ENCODE data around the gene RAB44.
"Not testable (repeated sequence)": the region's sequence is repeated elsewhere in the genome, so short reads cannot be mapped to it uniquely, and the experiment has no call there.

Gene RAB44, protein sequence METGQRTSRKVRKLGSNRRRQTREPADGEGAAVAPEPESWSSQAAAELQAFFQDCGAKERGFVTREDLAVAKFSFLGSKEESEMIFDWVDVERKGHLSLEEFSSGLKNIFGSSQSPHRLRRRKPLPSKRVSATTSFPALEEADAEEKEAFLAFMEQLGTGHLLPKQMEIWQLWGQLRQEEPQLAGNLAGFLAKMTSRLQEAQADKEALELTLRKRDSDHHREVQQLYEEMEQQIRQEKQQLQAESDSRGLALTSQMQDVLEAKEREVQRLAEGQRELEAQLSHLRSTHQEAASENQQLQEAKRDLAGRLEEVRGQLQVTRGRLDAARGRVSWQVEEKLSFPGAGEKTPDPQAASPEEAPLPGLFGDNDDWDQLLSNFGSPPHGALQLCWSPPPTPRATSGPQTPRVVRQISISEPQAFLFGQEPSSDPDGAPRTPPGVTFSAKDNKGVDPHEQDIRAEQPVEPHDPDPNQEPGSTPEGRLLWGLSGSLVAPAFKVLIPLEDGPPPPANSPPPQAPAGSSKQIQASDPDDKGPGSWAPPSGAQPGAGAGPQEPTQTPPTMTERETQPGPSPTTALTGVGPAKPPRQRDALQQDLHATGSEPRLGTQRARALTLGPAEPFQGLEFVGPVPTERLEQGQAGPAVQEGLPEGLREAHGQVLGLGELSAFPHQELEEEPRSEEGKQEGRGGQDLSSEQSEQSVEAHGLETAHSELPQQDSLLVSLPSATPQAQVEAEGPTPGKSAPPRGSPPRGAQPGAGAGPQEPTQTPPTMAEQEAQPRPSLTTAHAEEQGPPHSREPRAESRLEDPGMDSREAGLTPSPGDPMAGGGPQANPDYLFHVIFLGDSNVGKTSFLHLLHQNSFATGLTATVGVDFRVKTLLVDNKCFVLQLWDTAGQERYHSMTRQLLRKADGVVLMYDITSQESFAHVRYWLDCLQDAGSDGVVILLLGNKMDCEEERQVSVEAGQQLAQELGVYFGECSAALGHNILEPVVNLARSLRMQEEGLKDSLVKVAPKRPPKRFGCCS

DNA sequence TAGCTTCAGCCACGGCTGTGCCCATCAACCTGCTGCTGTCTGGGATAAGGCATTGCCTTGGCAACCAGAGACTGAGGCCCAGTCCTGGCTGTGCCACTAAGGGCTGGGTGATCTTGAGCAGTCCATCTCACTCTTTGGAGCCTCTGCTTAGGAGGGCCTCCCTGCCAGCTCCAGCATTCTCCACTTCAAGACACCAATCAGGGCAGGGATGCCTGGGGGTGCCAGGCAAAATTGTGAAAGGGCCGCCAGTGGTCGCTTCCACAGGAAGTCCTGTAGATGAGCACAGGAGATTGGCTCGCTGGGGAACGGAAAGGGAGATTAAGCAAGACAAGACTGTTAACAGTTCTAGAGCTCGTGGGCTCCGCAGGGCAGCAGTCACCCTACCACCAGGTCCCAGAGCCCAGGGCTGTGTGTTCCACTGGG, at the start of gene RAB44:
Gene RAB44, plus strand, starts transcription at position 346 of the 423 bp plus-strand sequence. CDS start 6,410 bp downstream, outside the sequence.
- no peak for DNase-seq
- intact Hi-C loops (cut with DNase I) = no loop called here

DNA sequence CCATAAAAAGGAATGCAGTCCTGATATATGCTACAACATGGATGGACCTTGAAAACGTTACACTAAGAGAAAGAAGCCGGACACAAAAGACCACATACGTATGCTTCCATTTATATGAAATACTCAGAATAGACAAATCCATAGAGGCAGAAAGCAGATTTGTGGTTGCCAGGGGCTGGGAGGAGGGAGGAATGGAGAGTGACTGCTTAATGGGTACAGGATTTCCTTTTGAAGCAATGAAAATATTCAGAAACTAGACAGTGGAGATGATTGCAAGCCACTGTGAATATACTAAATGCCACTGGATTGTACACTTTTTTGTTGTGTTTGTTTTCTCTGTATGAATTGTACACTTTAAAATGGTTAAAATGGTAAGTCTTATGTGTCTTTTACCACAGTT, 48.5 kb upstream of the RAB44 start:
- DNase-seq = no peak
- intact Hi-C loops (cut with DNase I) = no loop called here

DNA sequence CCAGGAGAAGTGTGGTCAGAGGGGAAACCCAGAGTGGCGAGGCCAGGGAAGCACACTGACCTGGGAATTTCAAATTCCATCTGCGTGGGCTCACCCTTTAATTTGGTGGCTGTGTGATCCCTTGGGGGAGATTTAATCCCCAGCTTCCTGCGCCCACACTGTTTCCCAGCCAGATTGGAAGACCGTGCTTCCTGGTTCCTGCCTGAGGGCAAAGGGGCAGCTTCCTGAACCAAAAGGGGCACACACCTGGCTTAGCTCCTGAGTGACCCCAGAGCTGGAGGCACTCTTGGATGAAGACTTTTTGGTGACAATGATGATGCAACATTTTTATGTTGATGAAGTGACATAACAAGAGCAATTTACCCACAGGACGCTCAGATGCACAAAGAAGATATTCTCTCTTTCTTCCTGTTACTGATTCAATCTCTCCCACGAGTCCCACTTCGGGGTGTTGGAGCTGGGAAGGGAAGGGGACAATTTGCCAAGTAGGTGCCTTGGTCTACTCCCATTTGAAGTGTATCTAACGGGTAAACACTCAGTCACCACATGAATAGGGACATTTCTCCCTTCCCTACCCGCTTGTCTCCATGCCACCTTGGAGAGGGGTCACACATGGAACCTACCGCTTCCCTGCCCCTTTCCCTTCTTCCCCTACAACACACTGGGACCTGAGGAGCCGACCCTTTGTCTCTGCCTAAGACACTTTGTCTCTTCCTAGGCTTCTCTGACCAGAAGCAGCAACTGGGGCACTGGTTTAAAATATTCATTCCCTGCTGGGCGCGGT, 47.7 kb upstream of the RAB44 start:
- intact Hi-C loops (cut with DNase I) = no loop called here
- DNase-seq = peak in 1 of 10 donors; percentile 26

DNA sequence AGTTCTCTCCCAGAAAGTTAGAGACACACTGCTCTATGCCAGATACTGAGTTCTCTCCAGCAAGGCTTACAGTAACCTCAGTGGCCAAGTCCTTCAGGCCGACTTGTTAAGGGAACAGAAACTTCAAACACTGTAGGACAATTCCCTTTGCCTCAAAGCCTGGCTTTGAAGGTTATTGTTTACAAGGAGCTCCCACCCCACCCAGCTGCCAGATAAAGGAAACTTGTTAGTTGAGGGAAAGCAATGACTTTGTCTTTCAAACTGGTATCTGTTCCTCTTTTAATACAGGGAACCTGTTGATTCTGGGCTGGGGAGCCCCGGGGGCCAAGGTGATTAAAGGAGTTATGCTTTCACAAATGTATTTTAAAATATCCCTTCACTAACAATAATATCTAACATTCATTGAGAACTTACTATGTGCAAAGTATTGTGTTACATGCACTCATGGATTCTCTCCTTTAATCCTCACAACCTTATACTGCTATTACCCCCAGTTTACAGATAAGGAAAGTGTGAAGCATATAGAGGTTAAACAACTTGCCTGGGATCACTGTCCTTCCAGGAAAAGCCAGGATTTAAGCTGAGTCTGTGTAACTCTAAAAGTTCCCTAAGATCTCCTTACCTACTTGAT, 46.7 kb upstream of the RAB44 start:
- intact Hi-C loops (cut with DNase I) = no loop called here
- DNase-seq = peak in 1 of 10 donors; percentile 9

DNA sequence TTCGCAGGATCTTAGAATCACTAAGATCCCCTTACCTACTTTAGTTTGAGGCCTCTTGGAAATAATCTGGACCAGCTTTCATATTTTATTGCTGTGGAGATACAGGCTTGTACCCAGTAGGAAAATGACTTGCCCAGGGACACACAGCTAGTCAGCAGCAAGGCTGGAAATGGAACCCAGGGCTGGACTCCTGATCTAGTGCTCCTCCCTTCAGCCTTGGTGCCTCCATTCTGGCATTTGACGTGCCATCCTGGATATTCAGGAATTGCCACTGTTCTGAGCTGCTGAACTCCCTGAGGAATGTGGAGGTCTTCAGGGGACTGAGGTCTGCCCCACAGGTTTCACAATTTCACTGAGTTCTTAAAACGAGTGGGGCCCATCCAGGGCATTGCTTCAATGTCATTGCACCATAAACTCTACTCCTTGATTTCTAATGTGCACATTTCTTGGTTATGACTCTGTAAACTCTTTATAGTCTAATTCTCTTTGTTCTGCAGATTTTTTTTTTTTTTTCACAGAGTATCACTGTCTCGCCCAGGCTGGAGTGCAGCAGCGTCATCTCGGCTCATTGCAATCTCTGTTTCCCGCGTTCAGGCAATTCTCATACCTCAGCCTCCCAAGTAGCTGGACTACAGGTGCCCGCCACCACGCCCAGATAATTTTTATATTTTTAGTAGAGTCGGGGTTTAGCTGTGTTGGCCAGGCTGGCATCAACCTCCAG, 45.8 kb upstream of the RAB44 start:
- DNase-seq = peak in 1 of 10 donors; percentile 24
- intact Hi-C loops (cut with DNase I) = no loop called here

DNA sequence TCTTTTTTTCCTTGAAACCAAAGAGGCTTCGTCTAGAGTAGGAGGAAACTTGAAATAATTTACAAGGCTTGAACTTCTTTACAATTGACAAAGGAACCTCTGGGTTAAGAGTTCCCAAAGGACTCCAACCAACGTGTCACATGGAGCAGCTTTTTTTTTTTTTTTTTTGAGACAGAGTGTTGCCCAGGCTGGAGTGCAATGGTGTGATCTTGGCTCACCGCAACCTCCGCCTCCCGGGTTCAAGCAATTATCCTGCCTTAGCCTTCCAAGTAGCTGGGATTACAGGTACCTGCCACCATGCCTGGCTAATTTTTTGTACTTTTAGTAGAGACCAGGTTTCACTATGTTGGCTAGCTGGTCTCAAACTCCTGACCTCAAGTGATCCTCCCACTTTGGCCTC, 43.2 kb upstream of the RAB44 start:
- intact Hi-C loops (cut with DNase I); DNase-seq: not testable (repeated sequence)

DNA sequence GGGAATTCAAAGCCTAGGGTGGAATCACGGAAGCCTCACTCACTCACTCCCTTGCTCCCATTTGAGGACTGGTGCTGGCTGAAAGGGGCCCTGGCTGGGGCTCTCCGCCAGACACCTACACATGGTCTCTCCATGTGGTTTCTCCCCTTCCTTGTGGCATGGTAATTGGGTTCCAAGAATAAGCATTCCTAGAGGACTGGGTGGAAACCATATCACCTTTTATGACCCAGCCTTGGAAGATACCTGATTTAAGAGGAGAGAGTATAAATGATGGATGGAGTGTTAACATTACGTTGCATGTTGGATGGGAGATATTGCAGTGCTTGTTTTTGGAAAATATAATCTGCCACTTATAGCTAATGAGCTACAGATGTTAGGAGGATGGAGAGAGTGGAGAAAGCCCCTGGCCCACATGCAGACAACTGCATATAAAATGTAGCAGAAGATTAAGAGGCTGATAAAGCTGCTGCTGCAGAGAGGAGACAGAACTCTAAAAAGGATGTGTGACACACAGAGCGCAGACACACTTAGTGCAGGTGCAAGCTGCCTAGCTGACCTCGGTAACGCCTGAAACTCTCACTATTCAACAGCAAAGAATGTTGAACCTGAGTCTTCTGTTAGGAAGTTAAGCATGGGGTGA, 42.4 kb upstream of the RAB44 start:
- intact Hi-C loops (cut with DNase I) = no loop called here
- DNase-seq = no peak

DNA sequence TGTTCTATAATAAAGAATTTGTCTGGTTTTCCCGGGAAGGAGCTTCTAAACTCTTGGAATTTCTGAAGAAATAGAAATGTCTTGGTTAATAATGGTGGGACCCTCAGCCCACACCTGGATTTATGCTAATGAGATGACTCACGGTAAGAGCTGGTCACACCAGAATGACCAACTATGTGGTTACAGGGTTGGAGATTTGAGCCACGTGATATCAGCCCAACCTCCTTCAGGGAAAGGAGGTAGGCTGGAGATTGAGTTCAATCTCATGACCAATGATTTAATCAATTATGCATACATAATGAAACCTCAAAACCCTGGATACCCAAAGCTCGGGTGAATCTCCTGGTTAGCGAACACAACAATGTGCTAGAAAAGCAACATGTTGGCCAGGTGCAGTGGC, 41.2 kb upstream of the RAB44 start:
- intact Hi-C loops (cut with DNase I) = no loop called here
- DNase-seq = no peak

DNA sequence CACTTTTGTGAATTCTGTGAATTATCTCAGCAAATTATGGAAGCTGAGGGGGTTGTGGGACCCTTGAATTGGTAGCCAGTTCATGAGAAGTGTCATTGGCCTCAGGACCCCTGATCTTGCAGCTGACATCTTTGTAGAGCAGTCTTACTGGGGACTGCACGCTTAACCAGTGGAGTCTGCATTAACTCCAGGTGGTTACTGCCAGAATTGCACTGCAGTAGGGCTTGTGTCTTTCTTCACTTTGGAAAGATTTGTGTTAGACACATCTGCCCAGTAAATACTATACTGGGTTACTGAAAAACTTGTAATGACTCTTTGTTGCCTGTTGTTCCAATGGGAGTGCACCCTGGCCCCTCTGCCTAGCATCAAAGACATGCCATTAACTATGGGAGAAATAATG, 40.4 kb upstream of the RAB44 start:
- DNase-seq = no peak
- intact Hi-C loops (cut with DNase I) = no loop called here

DNA sequence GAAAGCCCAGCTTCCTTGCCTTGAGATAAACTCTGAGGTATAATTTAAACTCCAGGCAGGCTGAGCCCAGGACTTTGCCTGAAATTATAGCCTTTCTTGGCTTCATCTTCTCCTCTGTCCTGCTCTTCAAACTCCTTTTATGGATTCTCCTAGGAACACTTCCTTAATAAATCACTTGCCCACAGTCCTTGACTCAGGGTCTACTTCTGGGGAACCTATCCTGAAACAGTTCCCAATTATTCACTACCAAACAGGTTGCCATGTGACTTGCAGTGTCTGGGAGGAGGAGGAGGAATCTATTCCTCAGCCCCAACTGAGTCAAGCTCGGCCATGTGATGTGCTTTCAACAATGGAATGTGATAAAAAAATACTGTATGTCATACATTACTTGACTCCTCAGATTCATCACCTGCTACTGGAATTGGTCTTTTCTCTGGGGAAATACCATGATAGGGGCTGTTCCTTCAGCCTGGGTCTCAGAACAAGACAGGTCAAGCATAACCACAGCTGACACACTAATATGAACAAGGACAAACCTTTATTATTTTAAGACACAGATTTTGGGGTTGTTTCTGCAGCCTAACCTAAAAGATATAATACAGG, 39.6 kb upstream of the RAB44 start:
- DNase-seq = peak in 1 of 10 donors; percentile 8
- intact Hi-C loops (cut with DNase I) = no loop called here

DNA sequence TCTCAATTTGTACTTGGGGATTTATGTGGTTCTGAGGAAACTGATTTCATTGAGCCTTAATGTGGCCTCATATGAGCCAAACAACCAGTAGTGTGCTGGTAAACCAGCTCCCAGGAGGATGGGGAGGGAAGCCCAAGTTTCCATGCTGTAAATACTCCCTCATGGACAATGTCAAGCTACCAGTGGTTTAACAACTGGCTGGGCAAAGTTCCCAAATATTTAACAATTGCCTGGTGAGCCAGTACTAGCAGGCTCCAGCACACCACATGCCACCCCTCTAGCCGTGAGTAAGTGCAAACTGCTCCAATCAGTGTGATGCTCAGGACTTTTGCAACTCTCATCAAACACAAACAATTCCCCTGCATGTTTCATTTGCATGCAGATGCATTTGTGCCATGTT, 38.4 kb upstream of the RAB44 start:
- intact Hi-C loops (cut with DNase I) = no loop called here
- DNase-seq = peak in 1 of 10 donors; percentile 28

DNA sequence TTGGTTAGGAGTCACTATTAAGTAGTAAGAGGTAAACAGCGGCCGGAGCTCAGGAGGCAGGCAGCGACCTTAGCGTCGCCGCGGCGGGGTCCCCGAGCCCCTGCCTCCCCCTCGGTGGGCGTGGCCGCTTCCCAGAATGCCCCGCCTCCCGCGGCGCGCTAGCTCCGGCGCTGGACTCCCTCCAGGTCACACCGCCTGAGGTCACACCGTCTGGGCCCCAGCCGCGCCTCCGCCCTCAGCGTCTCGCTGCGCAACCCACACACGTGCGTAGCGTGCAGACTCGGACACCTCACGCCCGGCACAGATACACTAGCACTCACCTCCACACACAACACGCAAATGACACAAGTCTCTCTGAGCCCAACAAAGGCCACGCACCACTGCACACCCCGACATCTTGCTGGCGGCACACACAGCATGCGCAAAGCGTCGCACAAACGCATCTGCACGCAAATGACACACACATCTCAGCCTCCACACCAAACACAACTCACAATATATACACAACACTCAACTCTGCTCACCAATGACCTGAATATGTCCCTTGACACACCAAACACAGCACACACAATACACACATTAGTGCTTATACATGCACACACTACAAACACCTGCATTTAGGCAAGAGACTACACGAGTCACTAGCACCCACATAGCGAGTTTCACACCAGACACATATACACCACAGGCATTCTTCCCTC, 36.7 kb upstream of the RAB44 start:
- intact Hi-C loops (cut with DNase I) = no loop called here
- DNase-seq = peak in 5 of 10 donors; percentile 17 to 89 (median 68)

DNA sequence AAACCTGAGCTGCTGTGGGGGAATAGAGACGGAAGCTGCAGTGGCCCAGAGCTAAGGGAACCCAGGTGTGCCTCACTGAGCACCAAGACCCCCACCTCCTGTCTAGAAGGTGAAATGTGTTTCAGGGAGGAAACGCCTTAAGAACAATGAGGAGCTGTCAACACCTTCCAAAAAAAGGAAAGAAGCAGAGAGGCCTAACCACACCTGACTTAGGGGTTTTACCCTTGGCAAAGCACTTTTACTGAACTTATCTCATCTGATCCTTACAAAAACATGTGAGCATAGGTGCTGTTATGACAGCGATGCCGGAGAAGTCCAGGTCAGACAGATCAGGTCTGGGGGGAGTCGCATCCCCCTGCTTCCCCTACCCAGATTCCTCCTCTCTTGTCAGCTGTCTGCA, 35.2 kb upstream of the RAB44 start:
- peak in 1 of 10 donors; percentile 16 for DNase-seq

DNA sequence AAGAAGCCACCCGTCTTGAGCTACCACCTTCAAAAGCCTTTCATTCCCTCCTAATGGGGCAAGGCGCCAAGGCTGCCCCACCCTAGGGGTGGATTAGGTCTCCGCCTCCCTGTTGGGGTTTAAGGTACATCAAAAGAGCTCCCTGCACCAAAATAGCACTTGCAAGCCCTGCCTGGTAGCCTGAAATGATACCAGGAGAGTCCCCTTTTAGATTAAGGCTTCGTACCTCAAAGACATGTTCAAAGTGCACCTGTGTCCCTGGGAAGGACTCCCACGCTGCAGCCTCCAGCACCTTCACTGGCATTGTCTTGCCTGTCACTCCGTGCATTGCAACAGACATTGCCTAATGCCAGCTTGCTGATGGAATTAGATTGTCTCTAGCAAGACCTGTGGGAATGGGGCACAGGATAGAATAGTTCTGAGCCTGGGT, 34.8 kb upstream of the RAB44 start:
- intact Hi-C loops (cut with DNase I) = no loop called here
- DNase-seq = peak in 3 of 10 donors; percentile 19 to 54 (median 46)

More for the DNA sequence above, 35.2 kb upstream of the RAB44 start:
- intact Hi-C loops (cut with DNase I) = no loop called here

DNA sequence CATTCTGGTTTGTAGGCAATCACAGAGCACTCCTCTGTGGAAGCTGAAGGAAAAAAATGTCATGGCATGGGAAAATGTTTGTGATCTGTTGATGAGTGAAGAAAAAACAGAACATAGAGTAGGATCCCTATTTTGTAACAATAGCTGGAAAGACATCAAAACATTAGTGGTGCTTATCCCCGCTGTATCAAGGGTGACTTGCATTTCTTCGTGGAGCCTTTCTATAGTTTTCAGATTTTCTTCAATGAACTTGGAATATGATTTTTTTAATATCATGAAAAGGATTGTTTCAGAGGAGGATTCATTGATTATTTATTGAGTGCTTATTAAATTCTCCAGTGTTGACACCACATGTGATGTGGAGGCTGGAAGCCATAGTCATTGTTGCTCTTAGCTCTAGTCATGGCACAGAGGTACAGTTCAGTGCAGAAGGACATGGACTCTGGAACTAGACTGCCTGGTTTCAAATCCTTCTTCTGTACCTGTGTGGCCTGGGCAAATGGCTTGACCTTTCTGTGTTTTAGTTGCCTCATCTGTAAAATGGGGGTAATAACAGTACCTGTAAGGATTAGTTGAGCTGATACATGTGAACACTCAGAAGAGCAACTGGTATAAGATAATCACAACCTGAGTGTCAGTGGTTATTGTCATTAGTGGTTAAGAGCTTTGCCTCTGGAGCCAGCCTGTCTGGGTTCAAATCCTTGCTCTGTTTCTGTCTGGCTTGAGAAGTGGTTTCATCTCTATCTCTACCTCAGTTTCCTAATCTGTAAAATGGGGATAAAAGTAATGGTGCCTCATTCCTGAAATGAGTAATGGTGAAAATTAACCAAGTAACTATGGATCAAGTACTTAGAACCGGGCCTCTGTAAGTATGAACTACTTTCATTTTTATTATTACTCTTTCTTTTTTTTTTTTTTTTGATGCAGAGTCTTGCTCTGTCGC, 33.9 kb upstream of the RAB44 start:
- no peak for DNase-seq
- intact Hi-C loops (cut with DNase I) = no loop called here

DNA sequence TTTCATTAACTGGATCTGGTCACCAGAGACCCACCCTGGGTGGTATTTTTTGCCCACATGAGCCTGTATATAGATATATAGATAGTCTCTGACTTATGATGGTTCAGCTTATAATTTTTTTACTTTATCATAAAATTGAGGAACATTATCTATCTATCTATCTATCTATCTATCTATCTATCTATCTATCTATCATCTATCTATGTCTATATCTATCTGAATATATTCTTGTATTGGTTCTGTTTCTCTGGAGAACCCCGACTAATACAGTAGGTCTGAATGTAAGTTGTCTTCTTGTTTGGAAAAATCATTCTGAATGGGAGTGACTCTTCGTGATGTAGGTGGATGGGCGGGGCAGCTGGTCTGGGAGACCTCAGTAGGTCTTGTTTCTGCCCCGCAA, 32.4 kb upstream of the RAB44 start:
- intact Hi-C loops (cut with DNase I) = no loop called here
- no peak for DNase-seq

DNA sequence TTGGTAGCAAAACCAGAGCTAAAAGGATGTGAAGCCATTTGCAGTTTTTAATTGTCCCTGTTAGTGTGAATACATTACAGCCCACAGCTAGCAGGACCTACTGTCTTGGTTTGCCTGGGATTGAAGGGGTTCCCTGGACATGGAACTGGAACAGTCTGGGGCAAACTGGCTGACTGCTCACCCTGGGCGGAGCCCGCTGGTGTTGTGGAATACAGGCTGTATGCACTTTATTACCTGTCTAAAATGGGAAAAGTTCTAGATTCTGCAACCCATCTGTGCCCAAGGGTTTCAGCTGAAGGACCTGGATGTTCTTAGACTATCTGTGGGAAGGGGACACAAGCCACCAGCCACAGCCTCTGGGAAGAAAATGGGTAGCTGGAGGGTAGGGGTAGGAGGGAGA, 31.3 kb upstream of the RAB44 start:
- intact Hi-C loops (cut with DNase I) = no loop called here
- peak in 2 of 10 donors; percentile 33 to 39 for DNase-seq
